Activated CD4-positive, alpha-beta memory T cell treated with anti-CD3 and anti-CD28 coated beads for 36 hours (primary cell): ENCODE results near the gene TNK1. TPM values are rescaled to one million over a fixed set of nuclear protein-coding genes. Genes with fewer than 3 reads are reported as not detected.

ENCODE experiments used
- CTCF ChIA-PET: fragments of 350-600 bp; sonication (Branson Sonifier 250); formaldehyde crosslinking; loops from one replicate; lab custom pipeline; 2021; ENCODE audit warnings: antibody characterized with exemption, inconsistent platforms; lab: Charles Lee
- POLR2A ChIA-PET: fragments of 350-600 bp; sonication (Branson Sonifier 250); formaldehyde crosslinking; loops from one replicate; lab custom pipeline; 2021; ENCODE audit warnings: antibody characterized with exemption; lab: Charles Lee
- DNase-seq: peaks from one replicate; pipeline ENCODE4 v3.0.0-alpha.2; 2020
- H3K27ac Mint-ChIP-seq: one replicate; pipeline ENCODE4 v1.8.0; 2021; ENCODE audit warnings: mixed read lengths
- H3K27me3 Mint-ChIP-seq: one replicate; pipeline ENCODE4 v1.8.0; 2021; ENCODE audit warnings: mixed read lengths
- H3K36me3 Mint-ChIP-seq: one replicate; pipeline ENCODE4 v1.8.0; 2021; ENCODE audit warnings: mixed read lengths
- H3K4me1 Mint-ChIP-seq: one replicate; pipeline ENCODE4 v1.8.0; 2021; ENCODE audit warnings: low read depth, mixed read lengths
- H3K4me3 Mint-ChIP-seq: one replicate; pipeline ENCODE4 v1.8.0; 2021; ENCODE audit warnings: mild to moderate bottlenecking, mixed read lengths
- H3K9me3 Mint-ChIP-seq: one replicate; pipeline ENCODE4 v1.8.0; 2021; ENCODE audit warnings: mixed read lengths
- intact Hi-C: fragments of 100-400 bp; cut with micrococcal nuclease; formaldehyde crosslinking; loops from one replicate; pipeline ENCODE4 v1.15.1; 2023
- total RNA-seq, 2 experiments: library from RNA; stranded (reverse); gene quantifications; one replicate each; pipeline ENCODE4 v1.2.3, GENCODE V29; 2021

The TNK1 gene
- total RNA-seq, 2 experiments from 2014 or later = 3.7 to 4.4 TPM

DNA sequence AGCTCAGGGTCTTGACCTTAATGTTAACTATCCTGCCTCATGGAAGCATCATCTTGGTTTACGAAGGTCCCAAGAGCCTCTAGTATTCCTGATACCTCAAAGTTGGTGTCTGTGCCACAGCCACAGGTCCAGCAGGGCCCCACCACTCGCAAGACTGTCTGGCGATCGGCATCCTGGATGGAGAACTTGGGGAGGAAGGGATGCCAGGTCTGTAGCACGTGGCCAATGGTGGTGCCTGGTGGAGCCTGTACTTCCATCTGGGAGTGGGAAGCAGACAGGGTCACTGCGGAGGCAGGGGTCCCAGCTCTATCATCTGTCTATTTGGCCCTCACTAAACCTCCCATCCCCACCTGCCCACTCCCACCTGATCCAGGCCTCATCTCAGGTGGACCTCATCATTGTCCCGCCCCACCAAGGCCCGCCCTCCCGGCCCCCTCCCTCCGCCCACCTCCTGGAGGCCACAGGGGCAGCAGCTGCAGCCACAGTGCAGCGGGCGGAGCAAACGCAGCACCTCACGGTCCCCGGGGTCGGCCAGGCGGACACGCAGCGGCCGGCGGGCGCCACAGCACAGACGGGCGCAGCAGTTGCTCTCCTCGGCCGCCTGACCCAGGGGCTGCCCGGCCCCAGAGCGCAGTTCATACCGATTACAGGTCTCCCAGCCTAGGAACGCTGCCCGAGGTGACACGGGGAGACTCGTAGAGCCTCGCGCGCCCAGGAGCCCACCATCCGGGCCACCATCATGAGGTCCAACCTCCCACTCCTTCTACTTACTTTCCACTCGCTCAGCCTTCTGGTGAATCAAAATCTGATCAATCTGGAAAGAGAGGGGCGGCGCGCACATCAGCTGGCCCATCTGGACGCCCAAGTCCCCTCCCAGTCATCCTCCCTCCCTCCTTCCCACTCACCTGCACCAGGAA is 12.1 kb downstream of the TNK1 start:
- CTCF ChIA-PET = interaction anchor here (1.2 to 2.1 kb wide), 2 partner anchors 43 to 44 kb away, joined by 6 to 9 read pairs; no protein-coding TSS in a partner anchor
- DNase-seq = no peak
- H3K4me3 Mint-ChIP-seq = peak overlapping the region; percentile 95
- H3K4me1 Mint-ChIP-seq = peaks cover 29% of the 10 kb centered on the region
- no peaks in the 10 kb centered on the region for H3K9me3 Mint-ChIP-seq
- peak overlapping the region; percentile 67 for H3K27ac Mint-ChIP-seq
- intact Hi-C loops = loop anchor here (5.0 kb wide), 1 partner anchor 111 kb away; the partner anchor contains the start of gene SLC2A4
- POLR2A ChIA-PET = no interaction called here
- peaks cover 28% of the 10 kb centered on the region for H3K36me3 Mint-ChIP-seq
- H3K27me3 Mint-ChIP-seq = no peaks in the 10 kb centered on the region

DNA sequence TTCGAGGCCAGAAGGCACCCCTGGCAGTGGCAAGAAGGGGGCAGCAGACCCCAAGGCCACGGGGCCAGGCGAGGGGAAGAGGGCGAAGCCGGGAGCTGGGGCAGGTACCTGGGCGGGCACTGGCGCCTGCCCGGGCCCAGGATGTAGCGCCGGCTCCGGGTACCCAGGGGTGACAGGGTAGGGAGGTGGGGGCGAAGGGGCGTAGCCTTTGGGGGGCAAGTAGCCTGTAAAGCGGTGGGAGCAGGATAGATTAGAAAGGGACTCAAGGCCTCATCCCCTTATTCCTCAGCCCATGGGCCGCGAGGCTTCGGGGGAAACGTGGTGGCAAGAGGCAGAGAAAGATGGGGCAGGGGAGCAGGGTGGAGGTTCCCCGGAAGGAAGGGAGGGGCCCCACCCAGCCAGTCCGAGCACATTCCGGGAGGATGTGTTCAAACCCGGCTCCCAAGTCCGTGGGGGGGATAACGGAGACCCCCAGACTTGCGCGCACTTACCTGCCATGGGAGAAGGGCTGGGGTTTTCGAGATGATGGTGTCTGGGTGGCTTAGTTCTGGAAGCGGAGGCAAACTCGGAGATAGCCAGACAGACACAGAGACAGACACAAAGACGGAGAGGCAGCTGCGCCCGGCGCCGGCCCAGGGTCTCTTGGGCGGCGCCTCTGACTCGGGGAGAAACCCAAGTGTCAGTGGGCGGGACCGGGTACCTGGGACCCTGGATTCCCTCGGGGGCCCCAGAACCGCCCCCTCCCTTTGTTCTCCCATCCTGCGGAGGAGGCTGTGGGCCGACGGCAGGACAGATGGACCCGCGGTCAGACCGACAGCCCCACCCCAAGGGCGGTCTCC is 12.9 kb downstream of the TNK1 start:
- POLR2A ChIA-PET = interaction anchor here (0.7 to 1.6 kb wide), 3 partner anchors 10 to 90 kb away, joined by 3 to 8 read pairs (median 3); partner anchors contain the start of genes POLR2A and TMEM256
- H3K9me3 Mint-ChIP-seq = no peaks in the 10 kb centered on the region
- H3K27ac Mint-ChIP-seq = peak overlapping the region; percentile 88
- peaks cover 29% of the 10 kb centered on the region for H3K4me1 Mint-ChIP-seq
- CTCF ChIA-PET = interaction anchor here (0.7 to 2.1 kb wide), 5 partner anchors 38 to 293 kb away, joined by 3 to 9 read pairs (median 4); partner anchors contain the start of genes SLC2A4, TMEM95 and TP53
- H3K36me3 Mint-ChIP-seq = peaks cover 28% of the 10 kb centered on the region
- DNase-seq = peak; percentile 51
- intact Hi-C loops = loop anchor here (1.0 to 5.0 kb wide), 3 partner anchors 10 to 112 kb away; partner anchors contain the start of genes SLC2A4, TMEM102 and TMEM256
- H3K27me3 Mint-ChIP-seq = no peaks in the 10 kb centered on the region
- H3K4me3 Mint-ChIP-seq = peak overlapping the region; percentile 95

DNA sequence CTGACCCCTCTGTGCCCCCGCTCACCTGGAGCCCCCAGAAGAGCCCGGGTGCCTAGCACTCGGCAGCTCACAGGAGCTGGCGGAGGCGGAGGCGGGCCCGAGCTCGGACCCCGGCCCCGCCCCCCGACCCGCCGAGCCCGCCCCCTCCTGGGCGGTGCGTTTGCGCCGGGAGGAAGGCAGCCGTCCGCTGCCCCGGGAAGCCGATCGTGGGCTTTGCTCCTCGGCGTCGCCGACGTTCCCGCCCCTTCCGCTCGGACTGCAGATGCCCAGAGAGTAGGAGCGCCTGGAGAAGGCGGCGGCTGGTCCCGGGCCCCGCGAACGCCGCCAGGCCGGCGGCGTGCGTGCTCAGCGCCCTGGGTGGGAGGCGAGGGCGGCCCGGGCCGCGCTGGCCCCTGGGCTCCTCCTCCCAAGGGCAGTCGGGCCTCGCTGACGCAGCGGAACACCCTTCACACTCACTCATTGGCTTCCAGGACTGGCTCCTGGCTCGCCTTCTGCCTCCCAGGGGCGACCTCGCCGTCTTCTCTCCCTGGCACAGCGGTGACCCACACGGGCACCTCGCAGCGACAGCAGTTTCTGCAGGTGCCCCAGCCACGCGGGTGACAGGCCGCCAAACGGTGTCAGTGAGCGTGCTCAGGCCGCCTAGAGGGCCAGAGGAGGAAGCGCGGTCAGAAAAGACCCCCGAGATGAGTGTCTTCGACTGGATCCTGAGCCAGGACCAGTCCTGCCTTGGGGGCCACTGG is 13.7 kb downstream of the TNK1 start, which contains the start of gene PLSCR3:
Gene PLSCR3 (minus strand): TSS at position 74 of the 740 bp plus-strand sequence. CDS start 415 bp downstream, outside the sequence.
- peak; percentile 86 for DNase-seq
- CTCF ChIA-PET = interaction anchor here (0.7 to 2.1 kb wide), 5 partner anchors 39 to 292 kb away, joined by 3 to 9 read pairs (median 4); partner anchors contain the start of genes SLC2A4, TMEM95 and TP53
- H3K4me1 Mint-ChIP-seq = peaks cover 27% of the 10 kb centered on the region
- no peaks in the 10 kb centered on the region for H3K27me3 Mint-ChIP-seq
- peak within 1 kb of the TSS; percentile 95 for H3K4me3 Mint-ChIP-seq
- POLR2A ChIA-PET = interaction anchor here (0.7 to 1.6 kb wide), 3 partner anchors 9 to 90 kb away, joined by 3 to 8 read pairs (median 3); partner anchors contain the start of genes POLR2A and TMEM256
- H3K36me3 Mint-ChIP-seq = peaks cover 25% of the 10 kb centered on the region
- H3K9me3 Mint-ChIP-seq = no peaks in the 10 kb centered on the region
- H3K27ac Mint-ChIP-seq = peak within 1 kb of the TSS; percentile 88
- intact Hi-C loops = loop anchor here (1.0 to 5.0 kb wide), 3 partner anchors 10 to 112 kb away; partner anchors contain the start of genes SLC2A4, TMEM102 and TMEM256

DNA sequence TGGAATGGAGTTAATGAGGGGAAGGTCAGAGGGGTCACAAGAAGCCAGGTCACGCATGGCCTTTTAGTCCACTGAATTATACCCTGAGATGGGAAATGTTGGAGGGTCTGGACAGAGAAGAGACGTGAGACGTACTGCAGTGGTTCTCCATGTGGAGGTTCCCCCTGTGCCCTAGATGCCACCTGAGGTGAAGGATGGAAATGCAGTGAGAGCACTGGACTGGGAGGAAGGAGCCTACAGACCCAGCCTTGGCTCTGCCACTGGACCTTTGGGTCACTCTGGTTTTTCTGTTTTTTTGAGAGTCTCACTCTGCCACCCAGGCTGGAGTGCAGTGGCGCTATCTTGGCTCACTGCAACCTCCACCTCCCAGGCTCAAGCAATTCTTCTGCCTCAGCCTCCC is 15.3 kb downstream of the TNK1 start:
- DNase-seq = no peak
- Mint-ChIP-seq H3K9me3 (no peaks in the 10 kb centered on the region), H3K27me3 (no peaks in the 10 kb centered on the region), H3K4me1 (peaks cover 25% of the 10 kb centered on the region), H3K4me3 (peak overlapping the region; percentile 11), H3K27ac (no peak overlapping the region), H3K36me3 (peaks cover 16% of the 10 kb centered on the region)
- ChIA-PET CTCF (interaction anchor here (1.2 kb wide), 1 partner anchor 85 kb away, joined by 3 read pairs; the partner anchor contains the start of gene SLC35G6), POLR2A (no interaction called here)
- intact Hi-C loops = no loop called here

DNA sequence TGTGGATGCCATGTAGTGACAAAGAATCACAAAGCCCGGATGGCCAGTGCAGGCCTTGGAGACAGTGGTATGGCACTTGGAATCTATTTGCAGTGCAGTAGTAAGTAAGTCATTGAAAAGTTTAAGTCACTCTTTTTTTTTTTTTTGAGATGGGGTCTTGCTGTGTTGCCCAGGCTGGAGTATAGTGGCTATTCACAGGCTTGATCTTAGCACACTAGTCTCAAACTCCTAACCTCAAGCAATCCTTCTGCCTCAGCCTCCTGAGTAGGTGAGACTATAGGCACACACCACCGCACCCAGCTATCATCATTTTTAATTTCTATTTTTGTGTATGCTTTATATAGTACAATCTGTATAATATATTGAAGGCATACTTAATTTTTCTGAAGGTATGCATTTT is 17.7 kb downstream of the TNK1 start:
- Mint-ChIP-seq H3K4me3 (no peak overlapping the region), H3K27me3 (no peaks in the 10 kb centered on the region), H3K9me3 (no peaks in the 10 kb centered on the region), H3K4me1 (peaks cover 16% of the 10 kb centered on the region), H3K27ac (no peak overlapping the region), H3K36me3 (no peaks in the 10 kb centered on the region)
- ChIA-PET POLR2A (no interaction called here), CTCF (interaction anchor here (0.8 to 2.0 kb wide), 3 partner anchors 38 to 67 kb away, joined by 3 to 7 read pairs (median 3); partner anchors contain the start of gene TMEM95)
- no peak for DNase-seq
- intact Hi-C loops = no loop called here

DNA sequence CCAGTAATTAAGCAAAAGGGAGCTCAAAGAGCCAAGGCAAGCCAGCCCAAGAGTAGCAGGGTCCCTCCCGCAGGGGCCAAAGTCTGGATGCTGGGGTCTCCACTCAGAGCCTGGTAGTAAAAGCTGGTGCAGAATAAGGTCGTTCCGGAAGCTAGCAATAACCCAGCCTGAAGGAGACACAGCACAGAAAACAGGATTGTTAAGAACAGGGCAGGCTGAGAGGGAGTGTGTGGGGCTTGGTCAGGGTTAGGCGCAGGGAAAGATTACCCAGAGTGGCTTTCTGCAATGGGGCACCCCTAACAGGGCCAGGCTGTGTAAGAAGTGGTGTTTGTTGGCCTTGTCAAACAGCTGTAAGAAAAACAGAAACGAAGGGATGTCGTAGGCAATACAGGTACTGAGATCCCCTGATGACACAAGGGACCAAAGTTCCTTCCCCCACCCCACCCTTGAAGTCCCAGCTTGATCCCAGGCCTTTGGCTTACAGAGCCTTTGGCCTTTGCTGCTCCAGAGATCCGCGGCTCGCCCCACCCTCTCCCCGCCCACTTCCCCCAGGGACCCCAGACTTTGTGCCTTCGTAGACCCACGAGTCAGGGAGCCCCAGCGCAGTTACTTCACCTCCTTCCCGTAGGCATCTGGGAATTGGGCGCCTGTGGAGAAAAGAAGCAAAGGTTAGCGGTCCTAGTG is 22.3 kb downstream of the TNK1 start:
- no peaks in the 10 kb centered on the region for H3K9me3 Mint-ChIP-seq
- DNase-seq = peak; percentile 37
- no peaks in the 10 kb centered on the region for H3K27me3 Mint-ChIP-seq
- H3K27ac Mint-ChIP-seq = peak overlapping the region; percentile 92
- CTCF ChIA-PET = interaction anchor here (0.8 to 3.0 kb wide), 7 partner anchors 20 to 690 kb away, joined by 3 to 25 read pairs (median 3); partner anchors contain the start of genes SENP3 and TP53
- no peaks in the 10 kb centered on the region for H3K36me3 Mint-ChIP-seq
- peaks cover 25% of the 10 kb centered on the region for H3K4me1 Mint-ChIP-seq
- intact Hi-C loops = loop anchor here (5.0 kb wide), 1 partner anchor 96 kb away; the partner anchor contains the start of gene EIF5A
- POLR2A ChIA-PET = interaction anchor here (1.1 to 1.5 kb wide), 6 partner anchors 8 to 284 kb away, joined by 3 to 8 read pairs (median 4); partner anchors contain the start of genes PLSCR3, POLR2A, TP53 and WRAP53
- H3K4me3 Mint-ChIP-seq = peak overlapping the region; percentile 97

DNA sequence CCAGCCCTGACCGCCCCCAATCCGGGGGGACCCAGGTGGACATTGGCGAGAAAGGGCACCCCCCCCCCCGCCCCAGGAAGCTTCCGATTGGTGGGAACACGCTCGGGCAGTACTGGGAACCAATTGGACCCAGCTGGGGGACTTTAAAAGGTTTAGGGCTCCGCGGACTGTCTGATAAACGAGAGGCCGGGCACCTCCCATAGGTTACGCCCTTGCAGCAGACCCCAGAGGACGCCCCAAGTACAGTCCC is 22.8 kb downstream of the TNK1 start:
- H3K4me3 Mint-ChIP-seq = peak overlapping the region; percentile 97
- no peaks in the 10 kb centered on the region for H3K27me3 Mint-ChIP-seq
- H3K4me1 Mint-ChIP-seq = peaks cover 25% of the 10 kb centered on the region
- no peak for DNase-seq
- POLR2A ChIA-PET = interaction anchor here (0.8 to 1.5 kb wide), 10 partner anchors 9 to 283 kb away, joined by 3 to 8 read pairs (median 4); partner anchors contain the start of genes PLSCR3, POLR2A, TP53 and WRAP53
- intact Hi-C loops = loop anchor here (5.0 kb wide), 1 partner anchor 96 kb away; the partner anchor contains the start of gene EIF5A
- no peaks in the 10 kb centered on the region for H3K9me3 Mint-ChIP-seq
- peak overlapping the region; percentile 92 for H3K27ac Mint-ChIP-seq
- no peaks in the 10 kb centered on the region for H3K36me3 Mint-ChIP-seq
- CTCF ChIA-PET = interaction anchor here (0.8 to 3.0 kb wide), 10 partner anchors 19 to 690 kb away, joined by 3 to 25 read pairs (median 3); partner anchors contain the start of genes SENP3 and TP53

DNA sequence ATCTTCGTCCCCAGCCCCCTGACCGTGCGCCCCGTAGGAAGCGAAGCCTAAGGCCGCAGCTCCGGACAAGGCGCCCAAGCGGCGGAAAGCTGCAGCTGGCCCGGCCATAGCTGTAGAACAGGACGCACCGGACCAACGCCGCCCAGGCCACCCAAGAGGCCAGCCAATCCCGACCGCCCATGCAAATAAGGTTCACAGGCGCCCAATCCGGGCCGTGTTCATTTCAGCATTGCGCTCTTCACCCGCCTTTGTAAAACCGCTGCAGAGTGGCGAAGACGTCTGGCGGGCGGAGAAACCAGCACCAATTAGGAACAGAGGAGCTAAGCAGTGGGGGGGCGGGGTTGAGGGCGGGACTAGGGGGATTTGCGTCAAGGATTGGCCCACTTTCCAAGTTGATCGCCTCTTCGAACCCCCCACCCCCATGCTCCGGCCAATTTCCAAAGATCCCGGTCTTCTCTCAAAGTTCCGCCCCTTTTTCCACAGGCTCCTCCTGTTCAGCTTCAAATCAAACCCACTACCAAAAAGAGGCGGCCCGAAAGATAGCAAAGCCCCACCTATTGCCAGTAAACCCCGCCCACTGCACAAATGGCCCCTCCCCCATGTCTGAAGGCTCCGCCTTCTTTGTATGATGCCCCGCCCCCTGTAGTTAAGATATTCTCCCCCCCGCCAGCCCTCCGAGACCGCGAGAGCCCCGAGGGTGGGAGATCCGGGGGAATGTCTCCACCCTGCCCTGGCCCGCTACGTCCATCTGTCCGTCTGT is 23.3 kb downstream of the TNK1 start, which contains the start of gene TMEM256:
Gene TMEM256 (minus strand): TSS at position 121 of the 760 bp plus-strand sequence. CDS start 13 bp downstream, at position 108.
- H3K27me3 Mint-ChIP-seq = no peaks in the 10 kb centered on the region
- H3K9me3 Mint-ChIP-seq = no peaks in the 10 kb centered on the region
- peak within 1 kb of the TSS; percentile 97 for H3K4me3 Mint-ChIP-seq
- peak within 1 kb of the TSS; percentile 92 for H3K27ac Mint-ChIP-seq
- intact Hi-C loops = loop anchor here (1.0 to 5.0 kb wide), 7 partner anchors 10 to 284 kb away; partner anchors contain the start of genes EIF5A, PLSCR3, POLR2A and TMEM102
- ChIA-PET CTCF (interaction anchor here (0.8 to 3.0 kb wide), 10 partner anchors 20 to 689 kb away, joined by 3 to 25 read pairs (median 3); partner anchors contain the start of genes SENP3 and TP53), POLR2A (interaction anchor here (0.7 to 1.5 kb wide), 11 partner anchors 9 to 283 kb away, joined by 3 to 8 read pairs (median 3); partner anchors contain the start of genes PLSCR3, POLR2A, TP53 and WRAP53)
- no peaks in the 10 kb centered on the region for H3K36me3 Mint-ChIP-seq
- H3K4me1 Mint-ChIP-seq = peaks cover 25% of the 10 kb centered on the region
- DNase-seq = peak; percentile 99

DNA sequence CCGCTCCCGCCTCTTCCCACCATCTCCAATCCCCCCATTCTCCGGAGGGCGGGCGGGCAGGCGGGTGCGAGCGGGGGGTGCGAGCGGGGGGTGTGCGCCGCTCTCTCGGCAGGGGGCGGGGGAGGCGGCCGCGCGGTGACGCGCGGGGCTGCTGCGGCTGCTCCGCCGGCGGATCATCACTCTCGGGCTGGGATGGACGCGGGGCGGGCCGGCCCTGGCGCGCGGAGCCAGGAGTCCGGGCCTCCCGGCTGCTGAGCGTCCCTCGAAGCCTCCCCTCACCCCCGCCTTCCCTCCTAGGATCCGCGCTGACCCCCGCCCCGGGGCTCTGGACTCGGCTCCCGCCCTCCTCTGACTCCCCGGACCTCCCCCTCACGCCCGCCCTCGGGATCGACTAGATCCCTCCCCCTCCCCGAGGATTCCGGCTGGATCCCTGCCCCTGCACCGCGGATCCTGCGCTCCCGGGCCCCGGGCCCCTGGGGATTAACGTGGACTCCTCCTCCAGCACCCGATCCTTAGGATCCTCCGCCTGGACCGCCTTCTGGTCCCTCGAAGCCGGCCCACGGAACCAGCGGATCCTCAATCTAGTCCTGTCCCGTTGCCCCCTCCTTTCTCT is 24.0 kb downstream of the TNK1 start:
- DNase-seq = peak; percentile 78
- Mint-ChIP-seq H3K9me3 (no peaks in the 10 kb centered on the region), H3K36me3 (no peaks in the 10 kb centered on the region), H3K4me3 (peak overlapping the region; percentile 97), H3K27me3 (no peaks in the 10 kb centered on the region), H3K27ac (peak overlapping the region; percentile 92), H3K4me1 (peaks cover 23% of the 10 kb centered on the region)
- ChIA-PET CTCF (interaction anchor here (0.8 to 3.0 kb wide), 6 partner anchors 21 to 430 kb away, joined by 3 to 25 read pairs (median 4); partner anchors contain the start of genes SENP3 and TP53), POLR2A (interaction anchor here (0.7 to 1.5 kb wide), 7 partner anchors 10 to 282 kb away, joined by 3 to 8 read pairs (median 3); partner anchors contain the start of genes PLSCR3, TP53 and WRAP53)
- intact Hi-C loops = loop anchor here (1.0 to 5.0 kb wide), 7 partner anchors 11 to 283 kb away; partner anchors contain the start of genes EIF5A, PLSCR3, POLR2A and TMEM102
